Measurements from ENCODE around the gene CEACAM7. TPM values are rescaled to one million over a fixed set of nuclear protein-coding genes. Genes with fewer than 3 reads are reported as not detected.

Gene CEACAM7
- total RNA-seq, result 3.4 TPM

DNA sequence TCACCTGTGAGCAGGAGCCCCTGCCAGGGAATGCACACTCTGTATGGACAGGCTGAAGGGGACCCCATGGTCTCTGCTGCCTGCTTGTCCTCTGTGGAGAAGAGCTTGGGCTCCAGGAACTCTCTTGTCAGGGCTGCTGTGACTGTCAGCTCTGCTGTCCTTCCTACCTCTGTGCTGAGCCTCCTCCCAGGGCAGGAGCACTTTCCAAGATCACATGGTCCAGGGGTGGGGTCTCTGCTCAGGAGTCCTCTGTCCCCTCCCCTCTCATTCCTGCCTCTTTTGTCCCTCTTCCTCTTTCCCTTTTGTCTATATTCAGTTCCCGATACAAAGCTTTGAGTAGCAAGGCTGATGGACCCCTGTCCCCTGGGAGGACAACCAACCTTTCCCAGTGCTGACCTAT, at the start of gene CEACAM7:
Gene CEACAM7, minus strand, starts transcription at position 173 of the 400 bp plus-strand sequence. Its CDS starts 105 bp downstream, at position 68.

DNA sequence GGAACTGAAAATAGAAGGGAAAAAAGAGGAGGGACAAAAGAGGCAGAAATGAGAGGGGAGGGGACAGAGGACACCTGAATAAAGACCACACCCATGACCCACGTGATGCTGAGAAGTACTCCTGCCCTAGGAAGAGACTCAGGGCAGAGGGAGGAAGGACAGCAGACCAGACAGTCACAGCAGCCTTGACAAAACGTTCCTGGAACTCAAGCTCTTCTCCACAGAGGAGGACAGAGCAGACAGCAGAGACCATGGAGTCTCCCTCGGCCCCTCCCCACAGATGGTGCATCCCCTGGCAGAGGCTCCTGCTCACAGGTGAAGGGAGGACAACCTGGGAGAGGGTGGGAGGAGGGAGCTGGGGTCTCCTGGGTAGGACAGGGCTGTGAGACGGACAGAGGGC, 20.4 kb upstream of the CEACAM7 start, which contains the start of gene CEACAM5:
Gene CEACAM5, plus strand, starts transcription at position 146 of the 400 bp plus-strand sequence. Its CDS starts 106 bp downstream, at position 252.

DNA sequence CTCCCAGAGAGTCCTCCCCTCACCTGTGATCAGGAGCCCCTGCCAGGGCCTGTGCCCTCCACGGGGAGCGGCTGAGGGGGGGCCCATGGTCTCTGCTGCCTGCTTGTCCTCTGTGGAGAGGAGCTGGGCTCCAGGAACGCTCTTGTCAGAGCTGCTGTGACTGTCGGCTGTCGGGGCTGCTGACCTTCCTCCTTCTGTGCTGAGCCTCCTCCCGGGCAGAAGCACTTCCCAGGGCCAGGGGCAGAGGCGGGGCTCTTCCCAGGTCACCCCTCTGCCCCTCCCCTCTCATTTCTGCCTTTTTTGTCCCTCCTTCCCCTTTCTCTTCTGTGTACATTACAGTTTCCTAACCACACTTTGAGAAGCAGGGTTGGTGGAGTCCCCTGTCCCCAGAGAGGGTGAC, 61.2 kb downstream of the CEACAM7 start, which contains the start of gene CEACAM4:
Gene CEACAM4, minus strand, starts transcription at position 198 of the 400 bp plus-strand sequence. Its CDS starts 111 bp downstream, at position 87.

Other genes starting within 250 kb of the CEACAM7 start
- gene DMAC2, start 248.4 kb downstream of the CEACAM7 start, total RNA-seq, result 26.0 TPM
- gene ERICH4, start 245.1 kb downstream of the CEACAM7 start, total RNA-seq, result not detected
- 2.1 TPM for gene CEACAM21, start 112.1 kb downstream of the CEACAM7 start, total RNA-seq
- gene CEACAM4, start 61.2 kb downstream of the CEACAM7 start, total RNA-seq, result 0.44 TPM
- gene CEACAM5, start 20.4 kb upstream of the CEACAM7 start, total RNA-seq, result 0.49 TPM
- 20.6 TPM for gene CEACAM6, start 67.3 kb upstream of the CEACAM7 start, total RNA-seq
- 1.9 TPM for gene CEACAM3, start 108.3 kb upstream of the CEACAM7 start, total RNA-seq
- gene LYPD4, start 156.4 kb upstream of the CEACAM7 start, total RNA-seq, result not detected
- not detected for gene DMRTC2, start 156.8 kb upstream of the CEACAM7 start, total RNA-seq
- 297 TPM for gene RPS19, start 172.0 kb upstream of the CEACAM7 start, total RNA-seq
- gene CD79A, start 189.0 kb upstream of the CEACAM7 start, total RNA-seq, result 0.99 TPM
- gene ARHGEF1, start 194.9 kb upstream of the CEACAM7 start, total RNA-seq, result 49.4 TPM
- not detected for gene ERFL, start 240.2 kb upstream of the CEACAM7 start, total RNA-seq

All from camera-type eye (tissue), 1 donor.